Stimulated activated memory B cell treated with anti-CD40 and anti-IgM and Interleukin-4, amounts not matched to agents 10 μg/mL and 1 μg/mL and 100 μg/mL, for 72 hours (primary cell): ENCODE measurements around the gene SLC31A1.
"Not testable (repeated sequence)": the region's sequence is repeated elsewhere in the genome, so short reads cannot be mapped to it uniquely, and the experiment has no call there.

Experiments used
- ATAC-seq: fragments of 150-1000 bp; cut with Tn5 transposase; 2 replicates; pipeline ENCODE4 v1.10.0; 2021
- H3K27ac Mint-ChIP-seq: one replicate; pipeline ENCODE4 v1.8.0; 2022; ENCODE audit warnings: mild to moderate bottlenecking, mixed read lengths
- H3K27me3 Mint-ChIP-seq: one replicate; pipeline ENCODE4 v1.8.0; 2022; ENCODE audit warnings: mixed read lengths
- H3K36me3 Mint-ChIP-seq: one replicate; pipeline ENCODE4 v1.8.0; 2022; ENCODE audit warnings: mixed read lengths
- H3K4me1 Mint-ChIP-seq: one replicate; pipeline ENCODE4 v1.8.0; 2022; ENCODE audit warnings: mixed read lengths
- H3K4me3 Mint-ChIP-seq: one replicate; pipeline ENCODE4 v1.8.0; 2022; ENCODE audit warnings: mild to moderate bottlenecking, moderate library complexity, mixed read lengths
- H3K9me3 Mint-ChIP-seq: one replicate; pipeline ENCODE4 v1.8.0; 2022; ENCODE audit warnings: mixed read lengths

Gene SLC31A1

GRCh38 chr9:113238202-113238858 lies 17.0 kb downstream of the SLC31A1 start:
- H3K9me3 Mint-ChIP-seq: no peaks in the 10 kb centered on the region

GRCh38 chr9:113238859-113239232 lies 17.5 kb downstream of the SLC31A1 start:
- H3K27me3 Mint-ChIP-seq: no peaks in the 10 kb centered on the region
- peaks cover 17% of the 10 kb centered on the region for H3K4me1 Mint-ChIP-seq
- H3K36me3 Mint-ChIP-seq: no peaks in the 10 kb centered on the region
- no peak overlapping the region for H3K27ac Mint-ChIP-seq
- H3K4me3 Mint-ChIP-seq: no peak overlapping the region
- no peaks in the 10 kb centered on the region for H3K9me3 Mint-ChIP-seq
- ATAC-seq: no peak

More at GRCh38 chr9:113238202-113238858, 17.0 kb downstream of the SLC31A1 start:
- no peak for ATAC-seq
- H3K4me3 Mint-ChIP-seq: no peak overlapping the region
- no peaks in the 10 kb centered on the region for H3K27me3 Mint-ChIP-seq
- H3K4me1 Mint-ChIP-seq: peaks cover 19% of the 10 kb centered on the region
- H3K27ac Mint-ChIP-seq: no peak overlapping the region
- H3K36me3 Mint-ChIP-seq: no peaks in the 10 kb centered on the region

- no peaks in the 10 kb centered on the region for H3K27me3 Mint-ChIP-seq
- no peak overlapping the region for H3K27ac Mint-ChIP-seq
- no peaks in the 10 kb centered on the region for H3K9me3 Mint-ChIP-seq
- no peaks in the 10 kb centered on the region for H3K36me3 Mint-ChIP-seq
- peaks cover 14% of the 10 kb centered on the region for H3K4me1 Mint-ChIP-seq
- no peak overlapping the region for H3K4me3 Mint-ChIP-seq
- no peak for ATAC-seq
Measured at GRCh38 chr9:113241161-113241560, 19.8 kb downstream of the SLC31A1 start.

GRCh38 chr9:113244556-113244955 lies 23.2 kb downstream of the SLC31A1 start:
- H3K4me1 Mint-ChIP-seq: peaks cover 14% of the 10 kb centered on the region
- H3K27me3 Mint-ChIP-seq: no peaks in the 10 kb centered on the region
- H3K4me3 Mint-ChIP-seq: no peak overlapping the region
- ATAC-seq: no peak
- peaks cover 5% of the 10 kb centered on the region for H3K36me3 Mint-ChIP-seq
- no peaks in the 10 kb centered on the region for H3K9me3 Mint-ChIP-seq
- H3K27ac Mint-ChIP-seq: no peak overlapping the region

GRCh38 chr9:113245894-113246293 lies 24.6 kb downstream of the SLC31A1 start:
- Mint-ChIP-seq H3K4me1 (peaks cover 14% of the 10 kb centered on the region), H3K9me3 (no peaks in the 10 kb centered on the region), H3K36me3 (peaks cover 5% of the 10 kb centered on the region), H3K4me3 (no peak overlapping the region), H3K27ac (peak overlapping the region; percentile 57), H3K27me3 (no peaks in the 10 kb centered on the region)
- ATAC-seq: no peak

GRCh38 chr9:113246928-113247327 lies 25.6 kb downstream of the SLC31A1 start:
- no peak for ATAC-seq
- no peak overlapping the region for H3K27ac Mint-ChIP-seq
- H3K27me3 Mint-ChIP-seq: no peaks in the 10 kb centered on the region
- H3K9me3 Mint-ChIP-seq: no peaks in the 10 kb centered on the region
- no peak overlapping the region for H3K4me3 Mint-ChIP-seq
- H3K4me1 Mint-ChIP-seq: peaks cover 14% of the 10 kb centered on the region
- H3K36me3 Mint-ChIP-seq: peaks cover 5% of the 10 kb centered on the region

- H3K9me3 Mint-ChIP-seq: no peaks in the 10 kb centered on the region
- no peaks in the 10 kb centered on the region for H3K27me3 Mint-ChIP-seq
- peaks cover 10% of the 10 kb centered on the region for H3K4me1 Mint-ChIP-seq
- H3K36me3 Mint-ChIP-seq: peaks cover 5% of the 10 kb centered on the region
- ATAC-seq: no peak
- H3K27ac Mint-ChIP-seq: no peak overlapping the region
- H3K4me3 Mint-ChIP-seq: no peak overlapping the region
Measured at GRCh38 chr9:113247640-113248039, 26.3 kb downstream of the SLC31A1 start.

- ATAC-seq, H3K36me3 Mint-ChIP-seq, H3K9me3 Mint-ChIP-seq, H3K4me3 Mint-ChIP-seq, H3K4me1 Mint-ChIP-seq, H3K27me3 Mint-ChIP-seq, H3K27ac Mint-ChIP-seq: not testable (repeated sequence)
Measured at GRCh38 chr9:113249661-113250060, 28.3 kb downstream of the SLC31A1 start.

- ATAC-seq: no peak
- Mint-ChIP-seq H3K36me3 (peaks cover 5% of the 10 kb centered on the region), H3K27me3 (no peaks in the 10 kb centered on the region)
Measured at GRCh38 chr9:113250807-113251206, 29.5 kb downstream of the SLC31A1 start.

GRCh38 chr9:113254991-113255390 lies 33.6 kb downstream of the SLC31A1 start:
- Mint-ChIP-seq H3K4me3 (no peak overlapping the region), H3K36me3 (peaks cover 14% of the 10 kb centered on the region), H3K27ac (no peak overlapping the region), H3K4me1 (no peaks in the 10 kb centered on the region), H3K9me3 (no peaks in the 10 kb centered on the region), H3K27me3 (no peaks in the 10 kb centered on the region)
- no peak for ATAC-seq

More at GRCh38 chr9:113250807-113251206, 29.5 kb downstream of the SLC31A1 start:
- peaks cover 3% of the 10 kb centered on the region for H3K4me1 Mint-ChIP-seq
- H3K27ac Mint-ChIP-seq: no peak overlapping the region
- H3K4me3 Mint-ChIP-seq: no peak overlapping the region
- H3K9me3 Mint-ChIP-seq: no peaks in the 10 kb centered on the region

- no peak overlapping the region for H3K27ac Mint-ChIP-seq
- no peaks in the 10 kb centered on the region for H3K27me3 Mint-ChIP-seq
- H3K9me3 Mint-ChIP-seq: no peaks in the 10 kb centered on the region
- no peaks in the 10 kb centered on the region for H3K4me1 Mint-ChIP-seq
- no peak for ATAC-seq
- no peak overlapping the region for H3K4me3 Mint-ChIP-seq
- H3K36me3 Mint-ChIP-seq: peaks cover 19% of the 10 kb centered on the region
Measured at GRCh38 chr9:113255438-113255837, 34.1 kb downstream of the SLC31A1 start.

GRCh38 chr9:113257863-113258262 lies 36.5 kb downstream of the SLC31A1 start:
- no peak overlapping the region for H3K4me3 Mint-ChIP-seq
- no peak for ATAC-seq
- H3K27ac Mint-ChIP-seq: no peak overlapping the region
- no peaks in the 10 kb centered on the region for H3K9me3 Mint-ChIP-seq
- no peaks in the 10 kb centered on the region for H3K4me1 Mint-ChIP-seq
- peaks cover 33% of the 10 kb centered on the region for H3K36me3 Mint-ChIP-seq
- H3K27me3 Mint-ChIP-seq: no peaks in the 10 kb centered on the region

GRCh38 chr9:113258282-113258681 lies 36.9 kb downstream of the SLC31A1 start:
- no peaks in the 10 kb centered on the region for H3K27me3 Mint-ChIP-seq
- no peak overlapping the region for H3K4me3 Mint-ChIP-seq
- no peak overlapping the region for H3K27ac Mint-ChIP-seq
- H3K9me3 Mint-ChIP-seq: no peaks in the 10 kb centered on the region
- H3K36me3 Mint-ChIP-seq: peaks cover 33% of the 10 kb centered on the region
- no peak for ATAC-seq
- no peaks in the 10 kb centered on the region for H3K4me1 Mint-ChIP-seq

- Mint-ChIP-seq H3K4me3 (no peak overlapping the region), H3K9me3 (no peaks in the 10 kb centered on the region), H3K27me3 (no peaks in the 10 kb centered on the region), H3K27ac (no peak overlapping the region), H3K36me3 (peaks cover 44% of the 10 kb centered on the region), H3K4me1 (no peaks in the 10 kb centered on the region)
- no peak for ATAC-seq
Measured at GRCh38 chr9:113261917-113262671, 40.8 kb downstream of the SLC31A1 start.

GRCh38 chr9:113266174-113266573 lies 44.8 kb downstream of the SLC31A1 start:
- Mint-ChIP-seq H3K4me3 (no peak overlapping the region), H3K36me3 (peaks cover 47% of the 10 kb centered on the region), H3K27me3 (no peaks in the 10 kb centered on the region), H3K4me1 (peaks cover 5% of the 10 kb centered on the region), H3K9me3 (no peaks in the 10 kb centered on the region), H3K27ac (no peak overlapping the region)
- ATAC-seq: no peak

GRCh38 chr9:113267911-113268566 lies 46.7 kb downstream of the SLC31A1 start:
- H3K4me1 Mint-ChIP-seq: peaks cover 5% of the 10 kb centered on the region
- no peak overlapping the region for H3K4me3 Mint-ChIP-seq
- H3K9me3 Mint-ChIP-seq: no peaks in the 10 kb centered on the region
- no peak overlapping the region for H3K27ac Mint-ChIP-seq
- H3K27me3 Mint-ChIP-seq: no peaks in the 10 kb centered on the region
- peaks cover 40% of the 10 kb centered on the region for H3K36me3 Mint-ChIP-seq
- ATAC-seq: no peak
